Effector memory CD8-positive, alpha-beta T cell (primary cell): ENCODE measurements around the gene THSD4.

Experiments
- ATAC-seq: fragments of 150-1000 bp; cut with Tn5 transposase; replicated peaks from 2 replicates; pipeline ENCODE4 v1.10.0; 2021; ENCODE audit warnings: mild to moderate bottlenecking, moderate library complexity
- DNase-seq, 3 experiments: peaks; one replicate each; pipeline ENCODE4 v3.0.0; 2021
- H3K27ac Mint-ChIP-seq, 2 donors: one replicate each; pipeline ENCODE4 v1.8.0; 2022; ENCODE audit warnings: mild to moderate bottlenecking in 2 of 2, mixed read lengths in 2 of 2, moderate library complexity in 2 of 2
- H3K27me3 Mint-ChIP-seq, 2 donors: one replicate each; pipeline ENCODE4 v1.8.0; 2022; ENCODE audit warnings: mixed read lengths in 2 of 2
- H3K36me3 Mint-ChIP-seq: one replicate; pipeline ENCODE4 v1.8.0; 2022; ENCODE audit warnings: mild to moderate bottlenecking, moderate library complexity, mixed read lengths; ENCODE audit not compliant: insufficient read depth
- H3K4me1 Mint-ChIP-seq, 2 donors: one replicate each; pipeline ENCODE4 v1.8.0; 2022; ENCODE audit warnings: low read depth in 2 of 2, mixed read lengths in 2 of 2
- H3K4me3 Mint-ChIP-seq, 2 donors: one replicate each; pipeline ENCODE4 v1.8.0; 2022; ENCODE audit warnings: mild to moderate bottlenecking in 2 of 2, mixed read lengths in 2 of 2, moderate library complexity in 2 of 2
- H3K9me3 Mint-ChIP-seq, 2 donors: one replicate each; pipeline ENCODE4 v1.8.0; 2022; ENCODE audit warnings: mixed read lengths in 2 of 2

The THSD4 gene

GRCh38 chr15:71677352-71677751, 562.1 kb downstream of the THSD4 start:
- ATAC-seq (no peak), DNase-seq (no peak)
- Mint-ChIP-seq H3K4me3 (no peak overlapping the region), H3K27me3 (peaks cover 38 to 62% of the 10 kb centered on the region in 2 donors), H3K9me3 (no peaks in the 10 kb centered on the region), H3K27ac (no peak overlapping the region), H3K36me3 (no peaks in the 10 kb centered on the region), H3K4me1 (no peaks in the 10 kb centered on the region)

GRCh38 chr15:71677766-71678165, 562.5 kb downstream of the THSD4 start:
- no peak overlapping the region for H3K4me3 Mint-ChIP-seq
- H3K4me1 Mint-ChIP-seq = no peaks in the 10 kb centered on the region
- peaks cover 35 to 59% of the 10 kb centered on the region in 2 donors for H3K27me3 Mint-ChIP-seq

GRCh38 chr15:71678191-71678590, 562.9 kb downstream of the THSD4 start:
- Mint-ChIP-seq H3K9me3 (no peaks in the 10 kb centered on the region), H3K36me3 (no peaks in the 10 kb centered on the region), H3K27me3 (peaks cover 39 to 63% of the 10 kb centered on the region in 2 donors), H3K4me1 (no peaks in the 10 kb centered on the region), H3K27ac (no peak overlapping the region), H3K4me3 (no peak overlapping the region)
- ATAC-seq (no peak), DNase-seq (no peak)

More at GRCh38 chr15:71677766-71678165, 562.5 kb downstream of the THSD4 start:
- H3K27ac Mint-ChIP-seq = no peak overlapping the region
- no peaks in the 10 kb centered on the region for H3K36me3 Mint-ChIP-seq
- H3K9me3 Mint-ChIP-seq = no peaks in the 10 kb centered on the region
- ATAC-seq = no peak
- DNase-seq = no peak

- Mint-ChIP-seq H3K27ac (no peak overlapping the region), H3K27me3 (peaks cover 38 to 63% of the 10 kb centered on the region in 2 donors)
- ATAC-seq = no peak
Observed at GRCh38 chr15:71678605-71679004, 563.3 kb downstream of the THSD4 start.

GRCh38 chr15:71679223-71679792, 564.0 kb downstream of the THSD4 start:
- Mint-ChIP-seq H3K4me3 (no peak overlapping the region), H3K4me1 (no peaks in the 10 kb centered on the region), H3K36me3 (no peaks in the 10 kb centered on the region), H3K9me3 (no peaks in the 10 kb centered on the region), H3K27ac (no peak overlapping the region), H3K27me3 (peaks cover 31 to 56% of the 10 kb centered on the region in 2 donors)
- DNase-seq (no peak), ATAC-seq (no peak)

More at GRCh38 chr15:71678605-71679004, 563.3 kb downstream of the THSD4 start:
- Mint-ChIP-seq H3K9me3 (no peaks in the 10 kb centered on the region), H3K36me3 (no peaks in the 10 kb centered on the region), H3K4me1 (no peaks in the 10 kb centered on the region), H3K4me3 (no peak overlapping the region)
- DNase-seq = no peak

GRCh38 chr15:71679793-71680353, 564.6 kb downstream of the THSD4 start:
- Mint-ChIP-seq H3K27ac (no peak overlapping the region), H3K36me3 (no peaks in the 10 kb centered on the region), H3K4me3 (no peak overlapping the region), H3K9me3 (no peaks in the 10 kb centered on the region), H3K27me3 (peaks cover 29 to 50% of the 10 kb centered on the region in 2 donors), H3K4me1 (no peaks in the 10 kb centered on the region)
- DNase-seq = no peak
- no peak for ATAC-seq

GRCh38 chr15:71682001-71682400, 566.7 kb downstream of the THSD4 start:
- Mint-ChIP-seq H3K9me3 (no peaks in the 10 kb centered on the region), H3K27ac (no peak overlapping the region)

GRCh38 chr15:71683411-71684274, 568.4 kb downstream of the THSD4 start:
- H3K27ac Mint-ChIP-seq = no peak overlapping the region
- H3K4me3 Mint-ChIP-seq = no peak overlapping the region
- no peaks in the 10 kb centered on the region for H3K4me1 Mint-ChIP-seq
- H3K36me3 Mint-ChIP-seq = no peaks in the 10 kb centered on the region
- peaks cover 18 to 31% of the 10 kb centered on the region in 2 donors for H3K27me3 Mint-ChIP-seq
- ATAC-seq (no peak), DNase-seq (no peak)
- H3K9me3 Mint-ChIP-seq = no peaks in the 10 kb centered on the region

More at GRCh38 chr15:71682001-71682400, 566.7 kb downstream of the THSD4 start:
- Mint-ChIP-seq H3K4me3 (no peak overlapping the region), H3K36me3 (no peaks in the 10 kb centered on the region), H3K4me1 (no peaks in the 10 kb centered on the region), H3K27me3 (peaks cover 25 to 29% of the 10 kb centered on the region in 2 donors)
- DNase-seq = no peak
- ATAC-seq = no peak

GRCh38 chr15:71685420-71685993, 570.2 kb downstream of the THSD4 start:
- DNase-seq = no peak
- H3K27me3 Mint-ChIP-seq = peaks cover 21 to 40% of the 10 kb centered on the region in 2 donors
- H3K4me1 Mint-ChIP-seq = no peaks in the 10 kb centered on the region
- H3K4me3 Mint-ChIP-seq = no peak overlapping the region
- no peak overlapping the region for H3K27ac Mint-ChIP-seq
- H3K9me3 Mint-ChIP-seq = no peaks in the 10 kb centered on the region
- no peaks in the 10 kb centered on the region for H3K36me3 Mint-ChIP-seq
- ATAC-seq = no peak

- Mint-ChIP-seq H3K4me3 (no peak overlapping the region), H3K4me1 (no peaks in the 10 kb centered on the region), H3K9me3 (no peaks in the 10 kb centered on the region), H3K27ac (no peak overlapping the region), H3K36me3 (no peaks in the 10 kb centered on the region), H3K27me3 (peaks cover 26 to 49% of the 10 kb centered on the region in 2 donors)
- ATAC-seq (no peak), DNase-seq (no peak)
Observed at GRCh38 chr15:71686221-71687050, 571.2 kb downstream of the THSD4 start.

GRCh38 chr15:71687902-71688508, 572.7 kb downstream of the THSD4 start:
- Mint-ChIP-seq H3K27ac (no peak overlapping the region), H3K4me1 (no peaks in the 10 kb centered on the region), H3K9me3 (no peaks in the 10 kb centered on the region), H3K36me3 (peaks cover 3% of the 10 kb centered on the region), H3K27me3 (peaks cover 33 to 62% of the 10 kb centered on the region in 2 donors), H3K4me3 (no peak overlapping the region)
- no peak for DNase-seq
- no peak for ATAC-seq

- Mint-ChIP-seq H3K4me3 (no peak overlapping the region), H3K36me3 (peaks cover 3% of the 10 kb centered on the region), H3K27me3 (peaks cover 30 to 59% of the 10 kb centered on the region in 2 donors), H3K9me3 (no peaks in the 10 kb centered on the region), H3K27ac (no peak overlapping the region), H3K4me1 (no peaks in the 10 kb centered on the region)
- ATAC-seq = no peak
- no peak for DNase-seq
Observed at GRCh38 chr15:71688509-71689094, 573.3 kb downstream of the THSD4 start.
